Glomerular endothelial cell (primary cell): ENCODE measurements around the gene DDI2. TPM values are rescaled to one million over a fixed set of nuclear protein-coding genes. Genes with fewer than 3 reads are reported as not detected.
"Not testable (repeated sequence)": the region's sequence is repeated elsewhere in the genome, so short reads cannot be mapped to it uniquely, and the experiment has no call there.

ENCODE experiments used
- DNase-seq: peaks from one replicate; pipeline ENCODE4 v3.0.0-alpha.2; 2011; ENCODE audit warnings: low read depth, low spot score; ENCODE audit errors: extremely low read depth
- total RNA-seq: library from RNA; depleted of rRNA; stranded (reverse); fragments of >200 nt; gene quantifications from 2 replicates; pipeline ENCODE4 v1.2.3, GENCODE V29; 2015

Gene DDI2
- total RNA-seq, 1 donor from 2014 or later = 28.4 TPM

DNA sequence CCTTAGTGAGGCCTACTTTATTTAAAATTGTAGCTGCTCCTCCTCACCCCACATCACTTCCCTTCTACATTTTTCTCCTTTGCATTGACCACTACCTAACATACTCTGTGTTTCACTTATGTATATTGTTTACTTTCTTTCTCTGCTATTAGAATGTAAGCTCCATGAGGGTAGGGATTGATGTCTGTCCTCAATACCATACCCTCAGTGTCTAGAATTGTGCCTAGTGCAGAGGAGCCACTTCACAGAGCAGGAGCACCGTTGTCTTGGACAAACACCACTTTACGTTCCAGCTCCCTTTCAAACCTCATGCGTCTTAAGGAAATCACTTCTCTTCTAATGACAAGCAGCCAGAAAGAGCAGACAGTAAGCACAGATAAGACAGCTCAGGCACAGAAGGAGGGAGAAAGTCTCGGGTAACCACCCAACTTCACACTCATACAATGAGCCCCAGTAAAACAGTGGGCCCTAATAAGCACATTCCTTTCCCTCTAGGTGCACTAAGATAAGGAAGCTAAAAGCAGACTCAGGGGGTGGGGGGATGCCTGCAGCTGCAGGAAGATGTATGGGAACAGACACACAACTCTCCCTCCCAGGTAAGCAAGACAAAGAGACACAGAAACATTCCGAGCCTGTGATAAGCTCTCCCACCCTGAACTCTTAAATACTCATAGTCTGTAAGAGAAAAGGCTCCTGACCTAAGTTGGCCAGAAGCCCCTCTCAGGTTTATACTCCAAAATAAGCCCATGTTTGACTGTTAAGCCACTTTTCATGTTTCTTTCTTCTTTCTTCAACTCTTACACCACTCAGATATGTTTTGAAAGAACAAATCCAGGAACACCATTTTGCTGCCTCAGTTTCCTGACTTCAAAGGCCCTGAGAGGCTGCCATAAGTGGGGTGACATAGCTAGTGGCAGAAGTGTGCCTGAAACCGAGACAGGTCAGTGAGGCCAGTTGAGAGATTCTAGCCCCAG lies 59.7 kb downstream of the DDI2 start:
- no peak for DNase-seq

DNA sequence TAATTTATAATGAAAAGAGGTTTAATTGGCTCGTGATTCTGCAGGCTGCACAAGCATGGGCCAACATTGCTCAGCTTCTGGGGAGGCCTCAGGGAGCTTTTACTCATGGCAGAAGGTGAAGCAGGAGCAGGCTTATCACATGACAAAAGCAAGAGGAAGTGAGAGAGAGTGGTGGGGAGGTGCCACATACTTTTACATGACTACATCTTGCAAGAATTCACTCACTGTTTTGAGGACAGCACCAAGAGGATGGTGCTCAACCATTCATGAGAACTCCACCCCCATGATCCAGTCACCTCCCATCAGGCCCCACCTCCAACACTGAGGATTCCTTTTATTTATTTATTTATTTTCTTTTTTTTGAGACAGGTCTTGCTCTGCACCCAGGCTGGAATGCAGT lies 61.3 kb downstream of the DDI2 start:
- no peak for DNase-seq

DNA sequence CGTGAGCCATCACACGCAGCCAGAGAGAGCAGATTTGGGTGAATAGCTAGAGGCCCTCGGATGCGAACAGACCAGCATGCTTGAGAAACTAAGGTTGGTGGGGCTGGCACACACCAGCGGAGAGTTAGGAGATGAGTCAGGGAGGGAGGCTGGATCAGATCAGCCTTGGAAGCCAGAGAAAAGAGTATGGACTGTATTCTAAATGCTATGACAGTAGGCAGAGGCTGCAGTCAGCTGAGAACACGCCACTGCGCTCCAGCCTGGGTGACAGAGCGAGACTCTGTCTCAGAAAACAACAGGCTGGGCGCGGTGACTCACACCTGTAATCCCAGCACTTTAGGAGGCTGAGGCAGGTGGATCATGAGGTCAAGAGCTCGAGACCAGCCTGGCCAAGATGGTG lies 62.9 kb downstream of the DDI2 start:
- DNase-seq = no peak

DNA sequence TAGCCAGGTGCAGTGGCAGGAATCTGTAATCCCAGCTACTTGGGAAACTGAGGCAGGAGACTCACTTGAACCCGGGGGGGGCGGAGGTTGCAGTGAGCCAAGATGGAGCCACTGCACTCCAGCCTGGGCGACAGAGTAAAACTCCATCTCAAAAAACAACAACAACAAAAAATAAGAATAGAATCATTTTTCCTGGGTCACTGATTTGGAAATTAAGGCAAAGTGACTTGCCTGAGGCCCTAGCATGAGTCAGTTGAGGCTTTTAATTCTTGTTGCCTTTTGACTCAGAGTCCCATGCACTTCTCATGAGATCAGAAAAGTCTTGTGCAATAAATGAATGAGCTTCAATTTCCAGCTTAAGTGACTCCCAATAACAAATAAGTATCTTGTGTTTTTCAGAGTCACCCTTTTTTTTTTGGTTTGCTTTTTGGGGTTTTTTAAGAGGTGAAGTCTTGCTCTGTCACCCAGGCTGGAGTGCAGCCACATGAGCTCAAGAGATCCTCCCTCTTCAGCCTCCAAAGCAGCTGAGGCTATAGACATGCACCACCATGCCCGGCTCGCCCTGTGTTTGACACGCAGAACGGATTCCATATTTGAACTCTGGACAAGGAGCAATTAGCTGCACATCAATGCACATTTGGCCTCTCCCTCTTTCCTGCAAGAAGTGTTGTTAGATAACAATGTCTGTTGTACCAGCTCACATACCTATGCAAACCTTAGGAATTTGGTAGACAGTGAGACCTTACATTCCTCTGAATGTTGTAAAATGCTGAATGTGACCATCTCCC lies 63.5 kb downstream of the DDI2 start:
- no peak for DNase-seq

DNA sequence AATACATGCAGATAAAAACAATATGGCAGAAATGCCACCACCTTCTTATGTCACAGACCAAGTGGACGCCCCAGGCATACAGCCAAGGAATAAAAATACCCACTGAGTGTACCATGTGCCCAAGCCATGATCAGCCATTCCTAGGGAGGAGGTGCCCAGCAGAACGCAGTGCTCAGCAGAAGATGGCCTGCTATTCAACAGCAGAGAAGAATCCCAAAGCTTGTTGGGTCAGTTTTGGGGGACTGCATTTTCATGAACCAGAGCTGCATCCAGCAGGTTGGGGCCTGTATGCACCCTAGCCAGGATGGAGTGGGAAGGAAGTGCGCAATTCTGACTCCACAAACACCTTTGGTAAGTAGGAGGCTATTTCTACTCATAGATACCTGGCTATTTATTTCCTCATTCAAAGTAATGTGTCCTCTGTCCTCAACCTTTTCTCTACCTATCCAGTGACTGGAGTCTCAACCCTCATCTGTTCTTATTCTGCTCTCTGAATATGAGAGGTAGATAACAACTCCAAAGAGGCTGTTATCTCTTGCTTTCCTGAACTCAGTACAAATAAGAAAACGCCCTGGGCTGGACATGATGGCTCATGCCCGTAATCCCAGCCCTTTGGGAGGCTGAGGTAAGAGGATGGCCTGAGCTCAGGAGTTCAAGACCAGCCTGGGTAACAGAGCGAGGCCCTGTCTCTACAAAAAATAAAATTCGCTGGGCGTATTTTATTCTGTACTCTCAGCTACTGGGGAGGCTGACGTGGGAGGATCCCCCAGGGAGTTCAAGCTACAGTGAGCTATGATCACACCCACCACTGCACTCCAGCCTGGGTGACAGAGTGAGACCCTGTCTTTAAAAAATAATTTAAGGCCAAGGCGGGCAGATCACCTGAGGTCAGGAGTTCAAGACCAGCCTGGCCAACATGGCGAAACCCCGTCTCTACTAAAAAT lies 64.4 kb downstream of the DDI2 start:
- DNase-seq = no peak

DNA sequence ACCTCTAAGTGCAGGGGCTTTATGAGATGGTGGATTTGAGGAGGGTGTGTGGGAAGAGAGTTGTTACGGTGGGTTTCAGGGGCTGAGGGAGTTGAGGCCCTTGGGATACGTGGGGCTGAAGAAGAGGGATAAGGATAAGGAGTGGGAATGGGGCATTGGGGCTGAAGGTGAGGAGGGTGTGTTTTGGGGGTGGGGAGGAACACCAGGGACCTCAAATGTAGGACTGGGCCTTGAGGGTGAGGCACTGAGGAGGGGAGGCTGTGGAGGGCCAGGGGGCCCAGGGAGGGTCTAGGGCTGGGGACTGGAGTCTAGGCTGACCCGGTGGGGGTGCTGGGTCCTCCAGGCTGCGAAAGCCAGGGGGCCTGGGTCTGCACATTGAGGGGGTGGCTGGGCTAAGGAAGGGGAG lies 65.7 kb downstream of the DDI2 start:
- DNase-seq = no peak

DNA sequence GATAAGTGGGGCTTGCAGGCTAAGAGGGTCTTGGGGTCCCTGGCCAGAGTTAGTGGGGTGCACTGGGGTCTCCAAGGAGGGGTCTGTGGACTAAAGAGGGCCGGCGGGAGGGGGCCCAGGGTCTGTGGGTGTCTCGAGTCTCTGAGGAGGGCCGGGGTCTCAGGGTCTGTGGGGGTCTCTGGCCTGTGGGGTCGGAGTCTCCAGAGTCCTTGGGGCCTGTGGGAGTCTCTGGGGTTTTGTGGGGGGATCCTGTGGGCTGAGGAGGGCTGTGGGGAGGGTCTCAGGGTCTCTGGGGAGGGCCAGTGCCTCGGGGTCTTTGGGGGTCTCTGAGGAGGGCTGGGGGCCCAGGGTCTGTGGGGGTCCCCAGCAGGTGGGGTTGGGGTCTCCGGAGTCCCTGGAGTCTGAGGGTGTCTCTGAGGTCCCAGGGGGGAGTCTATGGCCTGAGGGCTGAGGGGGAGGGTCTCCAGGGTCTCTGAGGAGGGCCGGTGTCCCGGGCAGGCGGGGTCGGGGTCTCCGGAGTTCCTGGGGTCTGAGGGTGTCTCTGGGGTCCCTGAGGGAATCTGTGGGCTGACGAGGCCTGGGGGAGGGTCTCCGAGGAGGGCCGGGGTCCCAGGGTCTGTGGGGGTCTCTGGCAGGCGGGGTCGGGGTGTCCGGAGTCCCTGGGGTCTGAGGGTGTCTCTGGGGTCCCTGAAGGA lies 66.2 kb downstream of the DDI2 start:
- DNase-seq = no peak

DNA sequence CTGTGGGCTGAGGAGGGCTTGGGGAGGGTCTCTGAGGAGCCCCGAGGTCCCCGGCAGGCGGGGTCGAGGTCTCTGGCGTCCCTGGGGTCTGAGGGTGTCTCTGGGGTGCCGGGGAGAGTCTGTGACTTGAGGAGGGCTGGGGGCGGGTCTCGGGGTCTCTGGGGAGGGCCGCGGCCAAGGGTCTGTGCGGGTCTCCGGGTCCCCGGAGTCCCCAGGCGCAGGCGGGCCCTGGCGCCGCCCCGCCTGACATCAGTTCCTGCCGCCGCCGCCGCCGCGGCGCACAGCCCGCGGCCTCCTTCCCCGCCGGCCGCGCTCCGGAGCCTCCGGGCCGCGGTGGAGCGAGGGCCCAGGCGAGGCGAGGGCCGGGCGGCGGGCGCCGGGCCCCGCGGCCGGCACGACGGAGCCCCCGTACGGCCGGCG lies 66.8 kb downstream of the DDI2 start, which contains the start of gene PLEKHM2:
PLEKHM2 (plus strand) TSS at position 279 of the 420 bp plus-strand sequence. CDS start 239 bp downstream, outside the sequence.
- DNase-seq = no peak

DNA sequence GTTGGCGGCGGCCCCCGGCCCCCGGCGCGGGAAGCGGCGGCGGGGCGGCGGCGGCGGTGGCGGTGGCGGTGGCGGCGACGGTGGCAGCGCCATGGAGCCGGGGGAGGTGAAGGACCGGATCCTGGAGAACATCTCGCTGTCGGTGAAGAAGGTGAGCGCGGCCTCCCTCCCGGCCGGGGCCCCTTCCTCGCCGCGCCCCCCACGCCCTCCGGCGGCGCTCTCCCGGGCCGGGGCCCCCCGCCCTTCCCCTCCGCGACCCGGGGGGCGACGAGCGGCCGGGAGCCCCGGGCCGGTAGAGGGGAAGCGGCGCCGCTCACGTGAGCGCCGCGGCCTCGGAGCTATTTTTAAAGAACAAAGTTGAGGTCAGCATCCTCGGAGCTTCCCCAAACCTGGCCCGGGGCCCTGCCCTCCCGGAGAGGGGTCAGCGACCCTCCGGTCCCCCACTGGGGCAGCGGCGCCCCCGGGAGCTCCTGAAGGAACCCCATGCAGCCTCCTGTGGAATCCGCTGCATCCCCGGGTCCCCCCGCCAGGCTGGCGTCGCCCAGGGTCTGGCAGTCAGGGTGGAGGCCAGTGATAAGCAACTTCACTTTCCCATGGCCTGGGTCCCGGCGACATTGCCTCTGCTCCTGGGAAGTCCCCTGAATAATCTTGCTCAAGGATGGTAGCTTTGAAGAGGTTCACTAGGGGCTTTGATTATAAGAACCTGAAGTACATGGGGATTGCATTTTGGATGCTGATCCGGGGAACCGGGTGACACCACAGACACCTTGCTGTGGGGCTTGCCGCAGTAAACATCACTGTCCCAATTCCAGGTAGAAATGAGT lies 67.4 kb downstream of the DDI2 start:
- DNase-seq = no peak

DNA sequence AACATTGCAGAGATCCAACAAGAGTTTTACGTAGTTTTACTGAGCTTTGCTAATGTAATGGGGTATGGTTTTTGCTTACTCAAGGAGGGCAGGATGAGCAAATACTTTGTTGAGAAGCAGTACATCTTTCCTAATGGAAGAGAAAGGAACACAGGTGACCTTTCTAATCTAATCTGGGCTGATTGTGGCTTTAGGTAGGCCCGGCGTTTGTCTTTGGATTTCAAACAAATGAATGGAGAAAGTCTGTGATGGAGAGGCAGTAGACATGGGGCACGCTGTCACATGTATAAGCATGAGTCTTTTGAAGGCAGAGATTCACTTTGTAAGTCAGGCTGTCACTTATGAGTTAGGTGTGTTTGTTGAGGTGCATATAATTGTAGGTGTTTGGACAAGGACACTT lies 68.6 kb downstream of the DDI2 start:
- DNase-seq = no peak

DNA sequence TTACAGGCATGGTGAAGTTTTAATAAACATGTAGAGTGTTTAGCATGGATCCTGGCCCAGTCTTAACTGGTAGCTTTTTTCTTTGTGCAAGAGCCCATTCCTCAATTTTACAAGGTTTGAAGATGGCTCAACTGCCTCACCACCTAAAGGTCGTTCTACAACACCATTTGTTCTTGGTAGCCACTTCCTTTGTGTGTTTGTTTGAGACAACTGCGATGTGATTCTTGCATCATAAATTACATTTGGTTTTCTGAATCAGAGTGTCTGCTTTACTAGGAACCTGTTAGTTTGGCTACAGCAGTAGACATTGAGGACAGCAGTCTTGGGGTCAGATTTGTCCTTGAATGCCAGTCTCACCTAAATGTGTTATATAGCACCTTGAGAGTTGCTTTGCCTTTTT lies 70.2 kb downstream of the DDI2 start:
- DNase-seq = no peak

DNA sequence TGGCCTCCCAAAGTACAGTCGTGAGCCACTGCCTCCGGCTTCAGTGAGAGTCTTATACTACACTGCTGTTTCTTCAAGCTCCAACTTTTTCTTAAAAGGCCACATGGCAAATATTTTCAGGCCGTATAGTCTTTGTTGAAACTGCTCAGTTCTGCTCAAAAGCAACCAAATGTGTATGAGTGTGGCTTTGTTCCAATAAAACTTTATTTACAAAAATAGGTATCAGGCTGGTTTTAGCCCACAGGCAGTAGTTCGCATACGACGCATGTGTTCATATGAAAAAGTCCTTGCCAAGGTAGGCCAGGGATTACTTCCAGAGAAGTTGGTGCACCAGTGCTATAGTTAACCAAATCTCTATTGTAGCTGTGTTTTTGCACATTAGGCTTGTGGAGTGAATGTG lies 73.1 kb downstream of the DDI2 start:
- DNase-seq = no peak

DNA sequence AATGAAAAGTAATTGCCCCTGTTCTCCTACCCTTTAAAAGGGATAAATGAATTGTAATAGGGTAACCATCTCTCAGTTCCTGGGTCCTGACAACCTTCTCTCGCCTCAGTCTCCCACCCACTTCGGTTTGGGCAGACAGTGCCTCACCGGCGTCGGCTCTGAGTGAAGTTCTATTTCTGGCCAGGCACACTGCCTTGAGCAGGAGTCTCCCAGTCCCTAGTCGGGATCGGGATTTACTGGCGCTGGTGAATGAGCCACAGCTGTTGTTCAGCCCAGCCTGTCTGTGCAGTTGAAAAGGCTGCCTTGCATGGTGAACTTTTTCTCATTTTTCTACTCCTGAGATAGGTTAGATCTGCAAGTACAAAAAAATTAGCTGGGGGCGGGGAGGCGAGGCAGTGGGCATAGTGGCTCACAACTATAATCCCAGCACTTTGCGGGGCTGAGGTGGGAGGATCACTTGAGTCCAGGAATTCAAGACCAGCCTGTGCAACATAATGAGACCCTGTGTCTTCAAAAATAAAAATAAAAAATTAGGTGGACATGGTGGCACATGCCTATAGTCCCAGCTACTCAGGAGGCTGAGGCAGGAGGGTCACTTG lies 74.3 kb downstream of the DDI2 start:
- DNase-seq = no peak

DNA sequence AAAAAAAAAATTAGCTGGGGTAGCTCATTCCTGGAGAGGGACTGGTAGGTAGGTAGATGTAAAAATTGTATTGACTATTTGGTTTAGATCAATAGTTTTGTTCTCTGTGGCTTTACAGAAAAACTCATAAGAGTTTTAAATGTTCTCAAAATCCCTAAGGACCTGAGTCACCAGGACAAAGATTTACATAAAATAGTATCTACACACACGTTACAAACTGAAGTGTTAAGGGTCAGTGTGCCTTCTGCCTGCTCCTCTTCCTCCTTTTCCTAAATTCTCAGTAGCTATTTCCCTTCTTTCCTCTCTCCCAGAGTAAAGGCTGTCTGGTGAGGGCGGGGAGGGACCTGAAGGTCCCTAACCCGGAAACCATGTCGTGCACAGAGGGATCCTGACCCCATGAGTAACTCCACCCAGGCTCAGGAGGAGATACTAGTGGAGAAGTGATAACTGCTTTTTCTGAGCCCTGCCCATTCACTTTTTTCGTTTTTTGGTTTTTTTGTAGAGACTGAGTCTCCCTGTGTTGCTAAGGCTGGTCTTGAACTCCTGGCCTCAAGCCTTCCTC lies 74.9 kb downstream of the DDI2 start:
- DNase-seq = no peak

DNA sequence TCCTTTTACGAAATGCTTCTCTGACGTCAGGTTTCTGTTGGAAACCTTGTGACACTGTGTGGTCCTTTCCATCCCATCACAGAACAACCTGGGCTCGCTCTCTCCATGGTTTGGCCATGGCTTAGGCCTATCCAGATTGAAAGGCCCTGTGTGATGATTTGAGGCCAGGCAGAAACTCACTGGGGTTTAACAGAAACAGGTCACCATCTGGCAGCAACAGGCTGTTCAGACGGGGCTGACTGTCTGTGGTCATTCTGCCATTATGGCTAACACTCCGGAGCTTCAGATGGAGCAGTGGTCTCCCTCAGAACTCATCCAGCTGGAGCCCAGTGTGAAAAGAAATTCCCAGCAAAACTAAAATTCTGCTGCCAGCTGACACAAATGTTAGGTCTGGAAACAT lies 76.1 kb downstream of the DDI2 start:
- DNase-seq = no peak

DNA sequence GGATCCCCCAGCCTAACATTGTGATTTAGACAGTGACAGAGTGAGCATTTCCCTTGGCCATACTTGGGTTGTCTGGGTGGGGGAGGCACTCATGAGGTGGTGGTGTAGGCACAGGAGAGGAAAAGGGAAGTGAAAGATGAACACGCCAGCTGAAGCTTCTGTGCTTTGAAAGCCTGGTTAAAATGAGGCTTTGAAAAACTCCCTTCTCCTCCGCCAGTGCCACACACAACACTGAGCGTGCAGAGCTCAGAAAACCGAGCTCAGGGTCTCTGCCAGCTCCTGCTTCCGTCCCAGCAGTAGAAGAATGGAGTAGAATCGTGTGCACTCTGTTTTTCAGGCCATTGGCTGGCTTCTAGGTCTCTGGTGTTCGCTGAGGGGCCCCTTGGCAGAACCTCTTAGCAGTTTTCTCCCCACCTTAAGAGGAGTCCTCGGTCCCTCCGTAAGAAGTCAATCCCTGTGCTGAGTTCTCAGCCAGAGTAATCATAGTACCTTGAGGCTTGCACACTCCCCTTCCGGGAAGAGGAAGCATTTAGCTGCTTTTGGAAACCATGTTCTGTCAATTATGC lies 79.8 kb downstream of the DDI2 start:
- no peak for DNase-seq

DNA sequence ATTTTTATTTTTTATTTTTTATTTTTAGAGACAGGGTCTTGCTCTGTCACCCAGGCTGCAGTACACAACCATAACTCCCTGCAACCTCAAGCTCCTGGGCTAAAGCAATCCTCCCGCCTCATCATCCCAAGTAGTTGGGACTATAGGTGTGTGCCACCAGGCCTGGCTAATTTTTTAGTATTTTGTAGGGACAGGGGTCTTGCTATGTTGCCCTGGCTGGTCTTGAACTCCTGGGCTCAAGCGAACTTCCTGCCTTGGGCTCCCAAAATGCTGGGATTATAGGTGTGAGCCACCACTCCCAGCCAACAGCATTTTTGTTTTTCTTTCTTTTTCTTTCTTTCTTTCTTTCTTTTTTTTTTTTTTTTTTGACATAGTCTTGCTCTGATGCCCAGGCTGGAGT lies 80.9 kb downstream of the DDI2 start:
- no peak for DNase-seq

DNA sequence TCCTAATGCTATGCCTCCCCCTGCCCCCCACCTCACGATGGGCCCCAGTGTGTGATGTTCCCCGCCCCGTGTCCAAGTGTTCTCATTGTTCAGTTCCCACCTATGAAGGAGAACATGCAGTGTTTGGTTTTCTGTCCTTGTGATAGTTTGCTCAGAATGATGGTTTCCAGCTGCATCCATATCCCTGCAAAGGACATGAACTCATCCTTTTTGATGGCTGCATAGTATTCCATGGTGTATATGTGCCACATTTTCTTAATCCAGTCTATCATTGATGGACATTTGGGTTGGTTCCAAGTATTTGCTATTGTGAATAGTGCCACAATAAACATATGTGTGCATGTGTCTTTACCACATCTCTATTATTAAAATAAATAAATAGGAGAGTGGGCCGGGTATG lies 82.1 kb downstream of the DDI2 start:
- DNase-seq = not testable (repeated sequence)
